Ramos (cell line): Measurements from ENCODE around the gene DENND10.

Source experiments
- in situ Hi-C: fragments of 300-500 bp; cut with MboI; formaldehyde crosslinking; loops from one replicate; pipeline ENCODE4 v1.14.3; 2022; ENCODE audit warnings: low sequenced_read_pairs; ENCODE audit not compliant: unreplicated experiment

DENND10 gene, protein sequence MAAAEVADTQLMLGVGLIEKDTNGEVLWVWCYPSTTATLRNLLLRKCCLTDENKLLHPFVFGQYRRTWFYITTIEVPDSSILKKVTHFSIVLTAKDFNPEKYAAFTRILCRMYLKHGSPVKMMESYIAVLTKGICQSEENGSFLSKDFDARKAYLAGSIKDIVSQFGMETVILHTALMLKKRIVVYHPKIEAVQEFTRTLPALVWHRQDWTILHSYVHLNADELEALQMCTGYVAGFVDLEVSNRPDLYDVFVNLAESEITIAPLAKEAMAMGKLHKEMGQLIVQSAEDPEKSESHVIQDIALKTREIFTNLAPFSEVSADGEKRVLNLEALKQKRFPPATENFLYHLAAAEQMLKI

GRCh38 chr10:119103903-119104653 is at the start of gene DENND10:
TSS of gene DENND10 (plus strand) at chr10:119104113. CDS start at chr10:119104143, 30 bp downstream.
- in situ Hi-C loops = no loop called here

- in situ Hi-C loops = no loop called here
These were observed 48.4 kb upstream of the DENND10 start for GRCh38 chr10:119055472-119055871.

GRCh38 chr10:119058010-119058409 is 45.9 kb upstream of the DENND10 start:
- in situ Hi-C loops = no loop called here

- in situ Hi-C loops = no loop called here
These were observed 44.4 kb upstream of the DENND10 start for GRCh38 chr10:119059557-119059956.

- in situ Hi-C loops = no loop called here
These were observed 43.8 kb upstream of the DENND10 start for GRCh38 chr10:119060107-119060506.

- in situ Hi-C loops = no loop called here
These were observed 42.6 kb upstream of the DENND10 start for GRCh38 chr10:119061352-119061751.

GRCh38 chr10:119061926-119062325 is 42.0 kb upstream of the DENND10 start:
- in situ Hi-C loops = no loop called here

- in situ Hi-C loops = no loop called here
These were observed 33.3 kb upstream of the DENND10 start for GRCh38 chr10:119070395-119071165.

- in situ Hi-C loops = no loop called here
These were observed 30.3 kb upstream of the DENND10 start for GRCh38 chr10:119073584-119073983.

- in situ Hi-C loops = no loop called here
These were observed 25.3 kb upstream of the DENND10 start for GRCh38 chr10:119078422-119079179.

DNA sequence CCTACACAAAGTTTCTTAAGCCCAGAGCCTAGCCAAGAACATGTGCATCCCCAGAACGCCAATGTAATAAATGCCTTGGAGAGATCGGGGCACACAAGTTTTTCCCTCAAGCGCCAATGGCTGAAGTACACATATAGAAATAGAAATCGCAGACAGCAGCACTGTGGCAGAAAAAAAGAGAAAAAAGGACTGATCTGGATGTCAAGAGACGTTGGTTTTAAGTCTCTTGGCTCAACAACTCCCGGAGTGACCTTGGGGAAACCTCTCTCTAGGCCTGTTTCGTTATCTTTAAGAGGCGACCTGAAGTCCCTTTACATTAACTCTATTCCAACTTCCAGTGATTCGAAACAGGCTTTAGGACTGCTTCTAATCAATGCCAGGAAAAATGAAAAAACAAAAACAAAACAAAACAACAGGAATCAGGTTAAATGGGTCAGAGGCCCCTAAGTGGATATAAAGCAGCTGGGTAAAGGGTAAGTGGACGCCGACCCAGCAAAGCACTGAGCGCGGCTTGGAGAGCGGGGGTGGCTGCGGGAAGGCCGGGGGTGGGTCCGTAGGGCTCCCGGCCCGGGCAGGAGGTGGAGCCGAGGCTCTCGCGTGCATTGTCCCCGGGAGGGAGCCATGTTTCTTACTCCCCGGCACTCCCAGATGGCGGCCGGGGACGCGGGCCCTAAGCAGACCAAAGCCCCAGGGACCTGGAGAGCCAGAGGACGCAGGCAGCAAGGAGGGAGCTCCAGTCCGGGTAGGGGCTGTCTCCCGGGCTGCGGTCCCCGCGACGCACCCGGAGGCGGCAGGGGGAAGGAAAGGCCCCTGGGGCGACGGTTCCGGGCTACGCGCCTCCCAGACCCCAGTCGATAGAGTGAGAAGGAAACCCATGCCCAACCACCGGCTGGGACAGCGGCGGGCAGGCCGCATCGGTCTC is 24.1 kb upstream of the DENND10 start:
- in situ Hi-C loops = no loop called here

GRCh38 chr10:119080521-119081259 is 23.2 kb upstream of the DENND10 start, which contains the start of gene EIF3A:
TSS of gene EIF3A (minus strand) at chr10:119080817. CDS start at chr10:119080676, 141 bp downstream.
- in situ Hi-C loops = no loop called here

DNA sequence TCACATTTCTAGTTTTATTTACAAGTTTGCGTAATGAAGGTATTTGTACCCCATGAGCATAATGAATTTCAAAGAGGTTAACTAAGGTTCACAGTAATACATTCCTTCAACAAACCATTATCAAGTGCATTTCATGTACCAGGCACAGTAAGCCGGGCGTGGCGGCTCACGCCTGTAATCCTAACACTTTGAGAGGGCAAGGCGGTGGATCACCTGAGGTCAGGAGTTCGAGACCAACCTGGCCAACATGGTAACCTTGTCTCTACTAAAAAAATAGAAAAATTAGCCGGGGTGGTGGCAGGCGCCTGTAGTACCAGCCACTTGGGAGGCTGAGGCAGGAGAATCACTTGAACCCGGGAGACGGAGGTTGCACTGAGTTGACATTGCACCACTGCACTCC is 19.0 kb upstream of the DENND10 start:
- in situ Hi-C loops = no loop called here

DNA sequence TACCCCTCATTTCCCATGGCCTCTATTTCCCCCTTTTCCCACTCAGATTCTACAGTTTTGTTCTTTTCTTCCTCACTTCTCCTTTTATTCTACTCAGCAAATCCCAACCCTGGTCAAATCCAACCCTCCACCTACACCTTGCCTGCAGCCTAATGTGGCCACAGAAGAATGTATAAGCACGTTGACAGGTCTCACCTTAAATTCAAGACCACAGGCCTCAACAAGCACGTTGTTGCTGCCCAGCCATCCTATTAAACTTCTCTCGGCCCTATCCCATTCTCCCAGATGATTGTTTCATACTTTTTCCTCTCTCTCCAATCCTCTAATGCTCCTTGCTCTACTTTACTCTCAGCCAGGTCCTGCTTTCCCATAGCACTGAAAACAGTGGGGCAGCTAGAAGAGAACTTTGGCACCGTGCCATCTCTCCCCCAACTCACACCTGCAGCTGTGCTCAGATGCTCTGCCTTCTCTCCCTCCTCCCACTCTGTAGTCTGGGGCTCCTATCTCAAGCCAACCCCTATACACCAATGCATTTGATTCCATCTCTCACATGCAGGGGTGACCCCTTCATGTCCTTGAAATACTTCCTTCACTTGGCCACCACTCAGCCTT is 16.5 kb upstream of the DENND10 start:
- in situ Hi-C loops = no loop called here

GRCh38 chr10:119090026-119090795 is 13.7 kb upstream of the DENND10 start:
- in situ Hi-C loops = no loop called here

GRCh38 chr10:119090968-119091367 is 12.9 kb upstream of the DENND10 start:
- in situ Hi-C loops = no loop called here

GRCh38 chr10:119095640-119096039 is 8.3 kb upstream of the DENND10 start:
- in situ Hi-C loops = no loop called here
